Endothelial cell (in vitro differentiated cells): Measurements from ENCODE around the gene RANBP17. TPM values are rescaled to one million over a fixed set of nuclear protein-coding genes. Genes with fewer than 3 reads are reported as not detected.

Source experiments
- DNase-seq: peaks from one replicate; pipeline ENCODE4 v3.0.0; 2021; ENCODE audit warnings: low spot score
- H3K27ac Mint-ChIP-seq: one replicate; pipeline ENCODE4 v1.8.0; 2021; ENCODE audit warnings: mixed read lengths, inconsistent platforms; ENCODE audit not compliant: unreplicated experiment
- H3K27me3 Mint-ChIP-seq: one replicate; pipeline ENCODE4 v1.8.0; 2021; ENCODE audit warnings: mild to moderate bottlenecking, moderate library complexity, mixed read lengths, inconsistent platforms; ENCODE audit not compliant: unreplicated experiment
- H3K36me3 Mint-ChIP-seq: one replicate; pipeline ENCODE4 v1.8.0; 2021; ENCODE audit warnings: mild to moderate bottlenecking, low read depth, mixed read lengths, inconsistent platforms; ENCODE audit not compliant: unreplicated experiment
- H3K4me1 Mint-ChIP-seq: one replicate; pipeline ENCODE4 v1.8.0; 2021; ENCODE audit warnings: mild to moderate bottlenecking, mixed read lengths, inconsistent platforms; ENCODE audit not compliant: unreplicated experiment
- H3K4me3 Mint-ChIP-seq: one replicate; pipeline ENCODE4 v1.8.0; 2021; ENCODE audit warnings: mild to moderate bottlenecking, mixed read lengths, inconsistent platforms; ENCODE audit not compliant: unreplicated experiment
- H3K9me3 Mint-ChIP-seq: one replicate; pipeline ENCODE4 v1.8.0; 2021; ENCODE audit warnings: mixed read lengths, inconsistent platforms; ENCODE audit not compliant: unreplicated experiment
- CTCF ChIP-seq: fragments of 200-600 bp; sonication (generic); IDR thresholded peaks from one replicate; pipeline ENCODE4 v1.5.0; 2021; ENCODE audit warnings: antibody characterized with exemption; ENCODE audit not compliant: unreplicated experiment
- total RNA-seq: library from RNA; stranded (reverse); fragmentation: NEBNext Ultra II Directional; extraction: Animal tissue kit (Norgen Biotek cat#: 25700); gene quantifications from one replicate; pipeline ENCODE4 v1.2.1, GENCODE V29; 2021; ENCODE audit not compliant: unreplicated experiment

RANBP17 gene
- total RNA-seq, 1 donor from 2014 or later = 22.7 TPM

GRCh38 chr5:171131497-171131896, 269.7 kb downstream of the RANBP17 start:
- peaks cover 3% of the 10 kb centered on the region for H3K4me1 Mint-ChIP-seq
- H3K27ac Mint-ChIP-seq = no peak overlapping the region
- no peaks in the 10 kb centered on the region for H3K27me3 Mint-ChIP-seq
- H3K36me3 Mint-ChIP-seq = no peaks in the 10 kb centered on the region
- no peak for DNase-seq
- no peak for TF ChIP-seq CTCF
- no peaks in the 10 kb centered on the region for H3K9me3 Mint-ChIP-seq
- H3K4me3 Mint-ChIP-seq = no peak overlapping the region

- Mint-ChIP-seq H3K4me3 (no peak overlapping the region), H3K4me1 (no peaks in the 10 kb centered on the region), H3K27ac (no peak overlapping the region), H3K27me3 (no peaks in the 10 kb centered on the region), H3K36me3 (no peaks in the 10 kb centered on the region), H3K9me3 (no peaks in the 10 kb centered on the region)
- no peak for TF ChIP-seq CTCF
- no peak for DNase-seq
Measured at GRCh38 chr5:171137768-171138525, 276.1 kb downstream of the RANBP17 start.

- no peaks in the 10 kb centered on the region for H3K4me1 Mint-ChIP-seq
- no peak overlapping the region for H3K4me3 Mint-ChIP-seq
- H3K27me3 Mint-ChIP-seq = no peaks in the 10 kb centered on the region
- no peak overlapping the region for H3K27ac Mint-ChIP-seq
- TF ChIP-seq CTCF = no peak
- no peak for DNase-seq
- H3K36me3 Mint-ChIP-seq = no peaks in the 10 kb centered on the region
- H3K9me3 Mint-ChIP-seq = no peaks in the 10 kb centered on the region
Measured at GRCh38 chr5:171139227-171139626, 277.4 kb downstream of the RANBP17 start.

GRCh38 chr5:171142617-171143016, 280.8 kb downstream of the RANBP17 start:
- Mint-ChIP-seq H3K36me3 (no peaks in the 10 kb centered on the region), H3K4me1 (no peaks in the 10 kb centered on the region), H3K27ac (no peak overlapping the region), H3K27me3 (no peaks in the 10 kb centered on the region), H3K4me3 (no peak overlapping the region), H3K9me3 (no peaks in the 10 kb centered on the region)
- DNase-seq = no peak
- TF ChIP-seq CTCF = no peak

GRCh38 chr5:171143171-171143570, 281.4 kb downstream of the RANBP17 start:
- no peaks in the 10 kb centered on the region for H3K9me3 Mint-ChIP-seq
- TF ChIP-seq CTCF = no peak
- no peaks in the 10 kb centered on the region for H3K4me1 Mint-ChIP-seq
- H3K36me3 Mint-ChIP-seq = no peaks in the 10 kb centered on the region
- no peak overlapping the region for H3K4me3 Mint-ChIP-seq
- no peak overlapping the region for H3K27ac Mint-ChIP-seq
- H3K27me3 Mint-ChIP-seq = no peaks in the 10 kb centered on the region
- DNase-seq = no peak
